GM19240 (cell line): ENCODE data around the gene STC2.

Experiments
- DNase-seq: peaks from one replicate; pipeline ENCODE4 v3.0.0; 2011; ENCODE audit warnings: low spot score; ENCODE audit not compliant: insufficient read length

The STC2 gene

DNA sequence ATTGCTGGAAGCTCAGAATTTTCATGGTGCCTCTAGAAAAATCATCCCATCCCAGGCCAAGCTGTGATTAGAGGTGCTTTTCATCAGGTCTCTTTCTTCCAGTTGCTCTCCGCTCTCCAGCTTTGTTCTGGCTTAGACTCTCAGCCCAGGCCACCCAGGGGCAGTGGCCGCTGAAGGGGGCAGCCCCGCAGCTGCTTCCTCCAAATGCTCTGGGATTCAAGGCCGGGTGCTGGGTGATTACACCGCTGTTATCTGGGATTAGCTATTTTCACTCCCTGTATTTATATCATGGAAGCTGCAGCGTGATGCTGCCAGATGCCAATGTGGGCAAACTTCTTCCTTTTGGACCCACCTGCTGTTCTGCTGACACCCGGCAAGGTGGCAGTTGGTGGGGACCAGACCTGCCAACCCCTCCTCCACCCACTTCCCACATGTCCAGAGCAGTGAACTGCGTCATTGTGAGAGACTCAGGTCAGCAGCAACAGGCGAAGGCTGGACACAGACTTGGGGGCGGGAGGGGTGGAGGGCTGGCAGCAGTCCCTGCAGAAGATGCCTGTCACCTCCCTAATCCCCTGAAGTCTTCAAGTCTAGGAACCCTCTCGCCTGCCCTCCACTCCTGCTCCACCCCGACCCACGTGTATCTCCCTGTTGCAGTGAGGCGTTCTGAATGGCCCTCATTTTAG is 59.3 kb downstream of the STC2 start:
- no peak for DNase-seq

DNA sequence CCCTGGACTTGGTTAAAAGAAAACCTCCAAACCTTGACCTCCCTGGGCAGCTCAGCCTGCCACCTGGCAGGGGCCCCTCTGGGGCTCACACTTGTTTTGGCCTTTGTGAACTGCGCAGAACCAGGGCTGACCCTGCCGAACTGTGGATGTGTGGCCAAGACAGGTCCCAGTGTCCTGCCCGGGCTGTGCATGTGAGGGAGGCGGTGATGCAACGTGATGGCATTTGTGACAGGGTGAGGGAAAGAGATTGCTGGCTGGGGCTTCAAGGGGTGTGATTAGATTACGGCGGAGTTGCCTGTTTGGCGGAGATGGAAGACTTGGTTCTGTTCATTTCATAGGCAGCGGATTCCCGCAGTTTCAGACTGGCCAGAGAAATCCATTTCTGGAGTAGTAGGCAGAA is 62.8 kb downstream of the STC2 start:
- no peak for DNase-seq
